ENCODE data around the gene ZNF76. TPM values are rescaled to one million over a fixed set of nuclear protein-coding genes. Genes with fewer than 3 reads are reported as not detected.
"Not testable (repeated sequence)": the region's sequence is repeated elsewhere in the genome, so short reads cannot be mapped to it uniquely, and the experiment has no call there.

ZNF76 gene
- total RNA-seq, 1 donor from 2014 or later: 24.5 TPM

DNA sequence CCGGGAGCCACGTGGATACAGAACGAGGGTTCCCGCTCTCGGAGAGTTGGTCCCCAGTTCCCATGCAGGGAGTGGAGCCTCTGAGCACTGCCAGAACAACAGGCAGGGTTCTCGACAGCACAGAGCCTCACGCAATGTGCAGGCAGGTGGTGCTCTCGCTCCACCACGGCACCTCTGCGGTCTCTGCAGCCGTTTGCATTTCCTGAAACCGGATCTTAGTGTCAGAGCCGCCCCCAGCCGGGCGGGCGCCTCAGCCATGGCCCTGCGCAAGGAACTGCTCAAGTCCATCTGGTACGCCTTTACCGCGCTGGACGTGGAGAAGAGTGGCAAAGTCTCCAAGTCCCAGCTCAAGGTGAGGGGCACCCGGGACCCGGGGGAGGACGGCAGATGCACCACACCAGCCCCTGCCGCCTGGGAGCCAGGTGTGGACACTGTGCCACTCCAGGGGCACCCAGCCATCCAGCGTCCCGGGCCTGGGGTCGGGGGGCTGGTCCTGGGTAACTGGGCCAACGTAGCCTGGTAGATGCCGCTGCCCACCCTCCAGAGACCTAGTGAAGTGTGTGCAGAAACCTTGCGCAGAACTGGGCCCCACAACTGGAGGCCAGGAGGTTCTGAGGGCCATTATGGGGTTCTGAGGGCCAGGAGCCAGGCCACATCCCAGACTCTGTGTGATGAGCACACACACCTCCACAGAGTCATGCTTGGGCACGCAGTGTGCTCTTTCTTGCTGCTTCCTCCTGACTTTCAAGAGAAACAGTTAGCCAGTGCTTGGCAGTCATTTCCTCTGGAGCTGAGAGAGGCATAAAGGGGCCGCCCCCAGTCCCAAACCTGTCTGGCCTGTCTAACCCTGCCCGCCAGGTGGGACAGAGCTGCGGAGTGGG, 38.3 kb downstream of the ZNF76 start, which contains the start of gene DEF6:
TSS of gene DEF6 (plus strand) at position 218 of the 881 bp plus-strand sequence. CDS start at position 257, 39 bp downstream.
- DNase-seq (ENCODE audit: low spot score): peak; percentile 93

DNA sequence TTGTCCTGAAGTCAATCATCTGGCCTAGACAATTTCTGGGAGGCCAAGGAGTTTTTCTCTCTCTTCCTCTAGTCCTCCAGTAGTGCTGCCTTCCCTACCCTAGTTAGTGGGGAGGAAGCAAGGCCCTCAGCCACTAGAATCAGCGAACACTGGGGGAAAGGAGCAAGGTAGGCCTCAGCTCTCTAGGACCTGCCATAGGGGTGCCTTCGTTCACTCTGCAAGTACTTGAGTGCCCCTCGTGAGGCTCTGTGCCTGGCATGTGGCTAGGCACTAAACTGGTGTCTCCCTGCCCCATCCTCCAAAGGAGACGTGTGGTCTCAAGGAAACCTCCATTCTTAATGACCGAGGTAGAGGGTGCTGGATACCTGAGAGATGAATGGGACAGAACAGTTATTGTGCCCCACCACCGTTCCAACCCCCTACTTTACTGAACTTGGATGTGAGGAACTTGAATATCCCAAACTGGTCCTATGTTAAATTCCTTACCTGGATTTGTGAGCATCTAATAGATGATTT, 39.1 kb downstream of the ZNF76 start:
- peak; percentile 41 for DNase-seq (ENCODE audit: low spot score)

DNA sequence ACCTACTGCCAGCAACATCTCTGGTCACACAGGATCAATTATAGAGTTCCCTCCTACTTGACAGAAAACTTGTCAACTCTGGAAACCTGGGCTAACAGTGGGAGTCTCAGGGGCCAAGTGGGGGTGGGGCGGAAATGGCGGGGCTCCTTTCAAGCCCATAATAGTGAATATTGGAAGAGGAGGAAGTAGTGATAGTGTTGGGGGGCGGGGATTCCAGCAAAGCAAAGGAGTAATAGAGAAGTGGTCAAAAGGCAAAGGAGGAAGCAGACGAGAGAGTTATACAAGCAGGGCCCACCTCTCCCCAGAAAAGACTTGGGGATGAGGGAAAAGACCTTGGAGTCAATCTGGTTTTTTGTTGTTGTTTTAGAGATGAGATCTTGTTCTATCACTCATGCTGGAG, 40.1 kb downstream of the ZNF76 start:
- no peak for DNase-seq (ENCODE audit: low spot score)

DNA sequence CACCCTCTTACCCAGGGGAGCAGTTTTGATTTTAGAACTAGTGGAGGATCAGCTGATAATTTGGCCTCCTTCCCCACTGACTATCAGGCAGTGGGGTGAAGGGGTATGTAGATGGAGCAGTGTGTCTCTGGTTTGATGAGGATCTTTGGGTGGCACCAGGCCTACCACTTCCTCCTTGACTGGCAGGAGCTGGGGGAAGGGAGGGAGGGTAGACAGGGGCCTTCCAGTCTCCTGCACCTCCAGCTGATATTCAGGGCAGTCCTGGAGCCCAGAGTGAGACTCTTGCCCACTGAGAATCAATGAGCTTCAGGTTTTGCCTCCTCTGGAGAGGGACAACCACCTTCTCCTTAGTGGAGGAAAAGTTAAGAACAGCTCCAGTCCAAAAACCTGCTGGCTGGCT, 41.3 kb downstream of the ZNF76 start:
- no peak for DNase-seq (ENCODE audit: low spot score)

DNA sequence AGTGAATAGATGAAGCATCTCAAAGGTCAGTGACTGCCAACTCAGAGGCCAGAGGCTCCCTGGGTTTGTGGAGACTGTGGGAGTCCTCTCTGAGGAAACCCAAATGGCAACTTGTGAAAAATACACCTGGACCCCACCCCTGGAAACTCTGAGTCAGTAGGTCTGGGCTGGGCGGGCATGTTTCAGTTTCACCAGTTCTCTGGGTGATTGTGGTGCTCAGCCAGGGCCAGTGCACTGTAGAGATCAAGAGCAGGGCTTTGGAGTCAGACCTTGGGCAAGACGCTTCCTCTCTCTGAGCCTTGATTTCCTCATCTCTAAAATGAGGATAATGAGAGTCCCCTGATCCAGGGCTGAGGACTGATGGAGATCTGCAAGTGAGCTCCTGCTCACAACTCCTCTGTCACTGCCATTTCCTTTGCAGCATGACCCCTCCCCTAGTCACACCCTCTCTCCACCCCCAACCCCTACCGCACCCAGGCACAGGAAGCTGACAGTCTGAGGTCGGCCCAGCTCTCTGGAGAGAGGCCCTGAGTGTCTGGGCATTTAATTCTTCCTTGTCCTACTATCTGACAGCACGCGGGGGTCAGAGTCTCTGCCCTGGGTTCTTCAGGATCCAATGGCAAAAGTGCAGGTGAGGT, 43.2 kb downstream of the ZNF76 start:
- DNase-seq (ENCODE audit: low spot score): peak; percentile 90

DNA sequence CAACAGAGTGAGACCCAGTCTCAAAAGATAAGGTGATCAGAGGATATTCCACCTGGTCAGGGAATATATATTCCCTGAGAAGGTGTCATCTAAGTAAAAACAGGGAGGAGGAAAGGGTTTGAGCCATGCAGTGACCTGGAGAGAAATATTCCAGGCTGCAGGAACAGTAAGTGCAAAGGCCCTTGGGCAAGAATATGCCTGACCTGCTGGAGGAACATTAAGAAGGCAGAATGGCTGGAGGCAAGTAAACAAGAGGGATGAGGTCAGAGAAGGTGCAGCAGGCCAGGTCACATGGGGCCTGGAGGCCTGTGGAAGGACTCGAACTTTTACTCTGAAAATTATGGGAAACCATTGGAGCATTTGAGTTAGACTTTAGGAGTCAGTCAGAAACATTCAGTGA, 44.8 kb downstream of the ZNF76 start:
- peak; percentile 24 for DNase-seq (ENCODE audit: low spot score)

DNA sequence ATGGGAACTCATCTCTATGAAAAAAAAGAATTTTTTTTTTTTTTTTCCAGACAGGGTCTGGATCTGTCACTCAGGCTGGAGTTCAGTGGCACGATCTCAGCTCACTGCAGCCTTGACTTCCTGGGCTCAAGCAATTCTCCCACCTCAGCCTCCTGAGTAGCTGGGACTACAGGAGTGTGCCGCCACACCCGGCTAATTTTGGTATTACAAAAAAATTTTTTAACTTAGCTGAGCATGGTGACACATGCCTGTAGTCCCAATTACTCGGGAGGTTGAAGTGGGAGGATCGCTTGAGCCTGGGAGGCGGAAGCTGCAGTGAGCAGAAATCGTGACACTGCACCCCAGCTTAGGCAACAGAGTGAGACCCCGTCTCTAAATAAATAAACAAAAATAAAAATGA, 45.6 kb downstream of the ZNF76 start:
- peak; percentile 11 for DNase-seq (ENCODE audit: low spot score)

DNA sequence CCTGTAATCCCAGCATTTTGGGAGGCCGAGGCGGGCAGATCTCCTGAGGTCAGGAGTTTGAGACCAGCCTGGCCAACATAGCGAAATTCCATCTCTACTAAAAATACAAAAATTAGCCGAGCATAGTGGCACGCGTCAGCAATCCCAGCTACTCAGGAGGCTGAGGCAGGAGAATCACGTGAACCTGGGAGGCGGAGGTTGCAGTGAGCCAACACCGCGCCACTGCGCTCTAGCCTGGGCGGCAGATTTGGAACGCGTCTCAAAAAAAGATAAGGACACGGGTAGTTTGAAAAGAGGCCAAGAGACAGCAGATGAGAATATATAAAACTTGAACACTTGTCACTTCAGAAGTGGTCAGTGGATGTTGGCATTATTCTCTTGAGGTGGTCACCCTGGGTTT, 47.6 kb downstream of the ZNF76 start:
- DNase-seq (ENCODE audit: low spot score): peak; percentile 43

DNA sequence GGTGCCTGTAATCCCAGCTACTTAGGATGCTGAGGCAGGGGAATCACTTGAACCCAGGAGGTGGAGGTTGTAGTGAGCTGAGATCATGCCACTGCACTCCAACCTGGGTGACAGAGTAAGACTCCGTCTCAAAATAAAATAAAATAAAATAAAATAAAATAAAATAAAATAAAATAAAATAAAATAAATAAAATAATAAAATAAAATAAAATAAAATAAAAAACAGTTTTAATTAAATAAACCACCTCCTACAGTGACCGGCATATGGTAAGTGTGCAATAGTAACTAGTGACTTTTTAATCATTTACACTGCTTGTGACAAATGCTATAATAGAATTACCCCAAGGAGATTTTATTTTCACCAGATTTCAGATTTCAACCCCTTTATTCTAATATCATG, 49.0 kb downstream of the ZNF76 start:
- DNase-seq (ENCODE audit: low spot score): not testable (repeated sequence)

DNA sequence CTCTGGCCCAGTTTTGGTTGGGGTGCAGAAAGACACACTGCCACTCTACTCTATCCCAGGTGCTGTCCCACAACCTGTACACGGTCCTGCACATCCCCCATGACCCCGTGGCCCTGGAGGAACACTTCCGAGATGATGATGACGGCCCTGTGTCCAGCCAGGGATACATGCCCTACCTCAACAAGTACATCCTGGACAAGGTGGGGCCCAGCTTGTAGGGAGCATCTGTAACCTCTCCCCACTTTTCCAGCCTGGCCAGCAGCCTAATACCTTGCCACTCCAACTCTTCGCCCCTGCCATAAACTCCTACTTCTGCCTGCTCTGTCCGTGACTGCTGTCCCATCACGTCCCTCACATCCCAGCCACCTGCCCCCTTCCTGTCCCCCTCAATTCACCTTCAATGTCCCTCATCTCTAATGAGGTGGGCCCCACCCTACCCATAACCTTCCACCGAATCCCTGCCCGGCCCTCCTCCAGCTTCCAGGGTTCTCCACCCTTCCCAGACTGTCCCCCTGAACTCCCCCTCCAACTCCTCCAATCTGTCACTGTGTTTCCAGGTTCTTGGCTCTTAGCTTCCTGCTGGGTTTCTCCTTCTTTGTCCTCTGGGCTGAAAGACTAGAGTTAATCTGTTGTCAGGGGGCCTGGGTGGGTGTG, 50.2 kb downstream of the ZNF76 start:
- peak; percentile 65 for DNase-seq (ENCODE audit: low spot score)

DNA sequence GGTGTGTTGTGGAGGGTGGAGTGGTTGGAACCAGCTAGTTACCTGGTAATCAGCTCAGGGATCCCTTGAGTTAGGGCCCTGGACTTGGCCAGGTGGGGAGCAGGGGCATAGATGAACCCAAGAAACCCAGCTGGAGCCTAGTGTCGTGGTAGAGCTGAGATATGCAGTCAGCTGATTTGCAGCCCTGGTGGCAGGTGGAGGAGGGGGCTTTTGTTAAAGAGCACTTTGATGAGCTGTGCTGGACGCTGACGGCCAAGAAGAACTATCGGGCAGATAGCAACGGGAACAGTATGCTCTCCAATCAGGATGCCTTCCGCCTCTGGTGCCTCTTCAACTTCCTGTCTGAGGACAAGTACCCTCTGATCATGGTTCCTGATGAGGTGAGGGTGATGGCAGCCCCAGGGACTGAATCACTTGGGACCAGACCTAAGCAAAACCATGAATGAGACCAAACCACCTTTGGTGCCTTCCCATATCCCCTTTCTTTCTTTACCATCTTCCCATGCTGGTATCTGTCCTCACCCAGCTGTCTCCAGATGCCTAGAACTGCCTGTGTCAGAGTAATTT, 50.8 kb downstream of the ZNF76 start:
- DNase-seq (ENCODE audit: low spot score): peak; percentile 55

DNA sequence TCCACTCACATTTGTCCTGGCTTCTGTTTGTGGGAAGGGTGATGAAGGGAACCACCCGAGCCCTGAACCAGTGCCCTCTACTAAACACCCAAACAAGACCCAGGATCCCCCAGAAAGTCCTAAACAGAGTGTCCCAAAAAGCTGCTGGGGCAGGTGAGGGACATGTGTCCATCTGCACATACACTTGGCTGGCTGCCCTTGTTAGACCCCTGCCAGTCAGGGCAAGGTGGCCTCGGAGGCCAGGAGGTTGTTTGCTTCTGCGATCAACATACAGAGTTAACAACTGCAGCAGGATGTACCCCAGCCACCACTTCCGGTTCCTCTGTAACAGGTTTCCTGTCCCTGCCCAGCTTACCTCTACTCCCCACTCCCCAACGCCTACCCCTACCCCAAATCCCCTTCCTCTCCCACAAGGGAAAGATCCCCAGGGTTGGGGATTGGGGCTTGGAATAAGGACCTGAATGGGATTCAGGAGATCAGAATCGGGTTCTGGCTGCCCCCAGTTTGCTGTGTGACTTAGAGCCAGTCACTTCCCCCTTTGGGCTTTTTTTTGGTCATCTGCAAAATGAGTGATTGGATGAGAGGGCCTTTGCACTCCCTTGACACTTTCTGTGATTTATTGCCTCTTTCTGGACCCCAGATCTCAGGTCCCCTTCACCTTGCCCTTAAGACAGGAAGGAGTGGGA, 52.0 kb downstream of the ZNF76 start:
- peak; percentile 79 for DNase-seq (ENCODE audit: low spot score)

DNA sequence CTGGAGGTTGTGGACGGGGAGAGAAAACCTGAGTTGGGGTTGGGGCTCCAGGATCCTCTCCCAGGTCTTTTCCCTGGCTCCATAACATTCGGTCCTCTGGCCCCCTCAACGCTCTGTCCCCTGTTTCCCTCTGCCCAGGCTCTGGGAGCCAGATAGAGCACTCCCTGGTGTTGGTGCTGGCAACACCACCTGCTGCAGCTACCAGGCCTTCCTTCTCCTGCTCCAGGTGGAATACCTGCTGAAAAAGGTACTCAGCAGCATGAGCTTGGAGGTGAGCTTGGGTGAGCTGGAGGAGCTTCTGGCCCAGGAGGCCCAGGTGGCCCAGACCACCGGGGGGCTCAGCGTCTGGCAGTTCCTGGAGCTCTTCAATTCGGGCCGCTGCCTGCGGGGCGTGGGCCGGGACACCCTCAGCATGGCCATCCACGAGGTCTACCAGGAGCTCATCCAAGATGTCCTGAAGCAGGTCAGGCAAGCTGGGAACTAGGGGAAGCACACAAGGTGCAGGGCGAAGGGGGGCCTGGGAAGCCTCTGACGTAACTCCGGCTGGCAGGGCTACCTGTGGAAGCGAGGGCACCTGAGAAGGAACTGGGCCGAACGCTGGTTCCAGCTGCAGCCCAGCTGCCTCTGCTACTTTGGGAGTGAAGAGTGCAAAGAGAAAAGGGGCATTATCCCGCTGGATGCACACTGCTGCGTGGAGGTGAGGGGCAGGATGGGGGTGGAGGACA, 52.7 kb downstream of the ZNF76 start:
- peak; percentile 65 for DNase-seq (ENCODE audit: low spot score)

DNA sequence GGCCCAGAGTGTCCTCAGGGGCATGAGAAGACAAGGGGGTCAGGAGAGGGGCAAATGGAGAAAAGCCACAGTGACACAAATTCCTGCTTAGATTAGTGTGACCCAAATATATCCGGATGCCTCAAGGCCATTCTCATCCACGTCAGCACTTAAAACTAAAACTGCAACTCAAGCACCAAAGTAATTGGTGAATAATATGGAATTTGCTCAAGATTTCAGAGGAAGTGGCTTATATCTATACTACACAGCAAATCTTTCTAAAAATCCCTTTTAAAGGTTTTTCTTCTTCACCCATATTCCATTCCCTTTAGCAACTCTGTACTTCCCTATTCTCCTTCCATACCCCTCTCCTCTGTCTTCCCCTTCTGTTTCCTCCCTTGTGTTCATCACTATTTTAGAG, 53.3 kb downstream of the ZNF76 start:
- no peak for DNase-seq (ENCODE audit: low spot score)

DNA sequence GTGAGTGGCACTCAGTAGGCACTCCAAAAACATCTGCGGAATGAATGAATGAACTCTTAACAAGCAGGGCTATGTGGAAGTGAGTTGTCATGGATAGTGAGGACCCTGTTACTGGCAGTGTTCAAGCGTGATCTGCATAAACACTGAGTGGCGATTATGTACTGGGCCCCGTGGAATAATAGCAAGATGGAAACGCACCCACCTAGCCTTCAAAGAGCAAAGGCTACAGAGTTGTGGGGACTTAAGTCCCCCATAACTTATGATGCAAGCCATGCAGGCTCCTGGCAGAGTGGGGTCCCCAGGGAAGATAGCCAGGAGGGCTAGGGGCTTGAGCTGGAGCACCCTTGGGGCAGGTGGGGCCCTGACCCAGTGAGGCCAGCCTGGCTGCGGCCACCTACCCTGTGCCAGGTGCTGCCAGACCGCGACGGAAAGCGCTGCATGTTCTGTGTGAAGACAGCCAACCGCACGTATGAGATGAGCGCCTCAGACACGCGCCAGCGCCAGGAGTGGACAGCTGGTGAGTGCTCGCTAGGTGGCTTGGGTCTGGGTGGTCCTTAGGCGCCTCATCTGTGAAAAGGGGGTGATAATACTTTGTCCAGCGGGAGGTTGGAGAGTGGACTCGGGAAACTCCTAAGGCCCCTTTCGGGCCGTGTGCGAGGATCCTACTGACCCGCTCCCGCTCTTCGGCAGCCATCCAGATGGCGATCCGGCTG, 58.1 kb downstream of the ZNF76 start:
- DNase-seq (ENCODE audit: low spot score): no peak

DNA sequence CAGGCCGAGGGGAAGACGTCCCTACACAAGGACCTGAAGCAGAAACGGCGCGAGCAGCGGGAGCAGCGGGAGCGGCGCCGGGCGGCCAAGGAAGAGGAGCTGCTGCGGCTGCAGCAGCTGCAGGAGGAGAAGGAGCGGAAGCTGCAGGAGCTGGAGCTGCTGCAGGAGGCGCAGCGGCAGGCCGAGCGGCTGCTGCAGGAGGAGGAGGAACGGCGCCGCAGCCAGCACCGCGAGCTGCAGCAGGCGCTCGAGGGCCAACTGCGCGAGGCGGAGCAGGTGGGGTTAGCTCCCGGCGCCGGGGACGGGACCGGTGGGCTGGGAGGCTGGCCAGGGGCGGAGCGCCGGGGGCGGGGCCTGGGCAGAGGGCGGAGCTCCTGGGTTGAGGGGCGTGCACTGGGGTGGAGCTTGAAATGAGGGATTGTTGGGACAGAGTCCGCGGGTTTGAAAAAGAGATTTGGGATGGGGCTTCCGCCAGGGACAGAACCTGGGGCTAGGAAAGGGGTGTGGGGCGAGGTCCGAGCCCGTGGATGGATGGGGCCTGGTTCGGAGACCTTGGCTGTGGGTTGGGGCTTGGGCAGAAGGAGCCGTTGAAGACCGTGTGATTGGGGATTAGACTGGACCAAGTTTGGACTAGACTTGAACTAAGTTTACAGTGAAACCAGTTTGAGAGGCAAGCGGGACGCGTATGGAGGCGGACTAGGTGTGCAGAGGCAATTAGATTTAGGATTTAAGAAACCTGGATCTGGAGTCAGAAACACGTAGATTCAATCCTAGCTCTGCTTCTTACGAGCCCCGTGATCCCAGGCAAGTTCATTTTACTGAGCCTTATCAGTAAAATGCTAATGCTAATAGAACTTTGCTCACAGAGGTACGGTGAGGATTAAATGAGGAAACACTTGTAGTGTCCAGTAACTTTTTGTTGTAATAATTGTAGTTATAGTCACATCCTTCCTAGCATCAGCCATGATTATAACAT, 58.9 kb downstream of the ZNF76 start:
- no peak for DNase-seq (ENCODE audit: low spot score)

DNA sequence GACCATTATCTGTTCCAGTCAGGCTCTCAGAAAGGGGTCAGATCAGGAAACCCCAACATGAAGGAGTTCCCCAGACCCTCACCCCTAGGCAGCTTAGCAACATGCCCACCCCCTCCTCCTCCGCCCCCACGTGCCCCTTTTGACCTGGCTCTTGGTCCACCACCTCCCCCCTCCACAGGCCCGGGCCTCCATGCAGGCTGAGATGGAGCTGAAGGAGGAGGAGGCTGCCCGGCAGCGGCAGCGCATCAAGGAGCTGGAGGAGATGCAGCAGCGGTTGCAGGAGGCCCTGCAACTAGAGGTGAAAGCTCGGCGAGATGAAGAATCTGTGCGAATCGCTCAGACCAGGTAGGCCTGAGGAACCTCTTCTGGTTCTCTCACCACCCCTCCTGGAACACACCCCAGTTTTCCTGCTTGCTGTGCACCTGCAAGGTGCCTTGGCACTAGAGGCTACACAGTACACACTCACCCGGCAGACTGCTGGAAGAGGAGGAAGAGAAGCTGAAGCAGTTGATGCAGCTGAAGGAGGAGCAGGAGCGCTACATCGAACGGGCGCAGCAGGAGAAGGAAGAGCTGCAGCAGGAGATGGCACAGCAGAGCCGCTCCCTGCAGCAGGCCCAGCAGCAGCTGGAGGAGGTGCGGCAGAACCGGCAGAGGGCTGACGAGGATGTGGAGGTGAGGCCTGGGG, 60.0 kb downstream of the ZNF76 start:
- DNase-seq (ENCODE audit: low spot score): no peak

DNA sequence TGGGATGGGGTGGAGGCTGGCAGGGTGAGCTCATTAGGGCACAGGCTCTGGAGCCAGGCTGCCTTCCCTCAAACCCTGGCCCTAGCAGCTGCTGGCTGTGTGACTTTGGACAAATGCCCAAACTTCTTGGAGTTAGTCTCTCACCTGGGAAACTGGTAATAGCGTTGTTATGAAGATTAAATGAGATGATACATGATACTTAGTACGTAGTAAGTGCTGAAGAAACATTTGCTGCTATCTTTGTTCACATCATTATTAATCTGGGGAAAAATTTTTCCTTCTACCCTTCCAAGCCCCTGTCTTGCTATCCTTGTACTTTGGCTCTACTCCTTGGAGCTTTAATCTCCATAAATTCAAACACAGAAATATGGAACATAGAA, 60.5 kb downstream of the ZNF76 start:
- no peak for DNase-seq (ENCODE audit: low spot score)
